Kidney (tissue), 14 donors: ENCODE measurements around the gene ZNF324B. TPM values are rescaled to one million over a fixed set of nuclear protein-coding genes. Genes with fewer than 3 reads are reported as not detected.
A peak's percentile ranks its signal among the peaks of the same experiment; 100 is the strongest.
"Not testable (repeated sequence)": the region's sequence is repeated elsewhere in the genome, so short reads cannot be mapped to it uniquely, and the experiment has no call there.

Experiments used
- DNase-seq, 5 donors: peaks; one replicate each; pipeline ENCODE4 v3.0.0-alpha.2; 2013 to 2020
- FAIRE-seq: peaks from 2 replicates; lab custom pipeline; 2012; peaks lifted over from hg19 to GRCh38; lab: Jason Lieb, UNC
- H3K27ac ChIP-seq, 2 donors: one replicate each; pipeline ENCODE4 v1.7.0; 2013; ENCODE audit warnings: low read depth in 2 of 2, low read length in 2 of 2, inconsistent platforms in 1 of 2
- H3K27me3 ChIP-seq: one replicate; pipeline ENCODE4 v1.7.1; 2013; ENCODE audit warnings: low read length, inconsistent platforms; ENCODE audit not compliant: control insufficient read depth, insufficient read depth
- H3K36me3 ChIP-seq, 3 donors: one replicate each; pipeline versions ENCODE4 v1.7.0 to v1.7.1; 2013; ENCODE audit warnings: low read length in 3 of 3, control low read depth in 1 of 3, inconsistent platforms in 1 of 3; ENCODE audit not compliant: insufficient read depth in 3 of 3, control insufficient read depth in 2 of 3
- H3K4me1 ChIP-seq, 3 donors: one replicate each; pipeline versions ENCODE4 v1.7.0 to v1.7.1; 2013; ENCODE audit warnings: low read length in 3 of 3, inconsistent platforms in 1 of 3, low read depth in 1 of 3; ENCODE audit not compliant: control insufficient read depth in 2 of 3, insufficient read depth in 2 of 3
- H3K4me3 ChIP-seq, 3 donors: one replicate each; pipeline versions ENCODE4 v1.7.0 to v1.8.1; 2013; ENCODE audit warnings: low read length in 3 of 3, control low read depth in 1 of 3, inconsistent platforms in 1 of 3
- H3K9ac ChIP-seq, 3 donors: one replicate each; pipeline versions ENCODE4 v1.7.0 to v1.7.1; 2013; ENCODE audit warnings: low read length in 3 of 3, control low read depth in 1 of 3, inconsistent platforms in 1 of 3
- H3K9me3 ChIP-seq, 3 donors: one replicate each; pipeline versions ENCODE4 v1.7.0 to v1.7.1; 2013; ENCODE audit warnings: low read length in 3 of 3, control low read depth in 1 of 3, inconsistent platforms in 1 of 3; ENCODE audit not compliant: control insufficient read depth in 2 of 3, insufficient read depth in 1 of 3
- CTCF ChIP-seq: IDR thresholded peaks from 3 replicates; pipeline ENCODE4 v1.5.1; 2012; ENCODE audit warnings: mild to moderate bottlenecking, moderate library complexity, borderline replicate concordance; ENCODE audit not compliant: insufficient read depth; ENCODE audit errors: extremely low read depth
- intact Hi-C: fragments of 100-400 bp; cut with DNase I; formaldehyde crosslinking; loops from one replicate; pipeline ENCODE4 v1.11.1; 2022
- polyA plus RNA-seq: library from polyadenylated mRNA; stranded (reverse); fragments of 350-450 nt; fragmentation: Illumina TruSeq; extraction: RNeasy Lipid Tissue Mini Kit (QIAGEN cat#74804); gene quantifications from one replicate; pipeline ENCODE4 v1.2.3, GENCODE V29; 2014; ENCODE audit warnings: low read depth, low replicate concordance; ENCODE audit not compliant: insufficient read depth
- total RNA-seq: library from RNA; stranded (reverse); fragmentation: NEBNext Ultra II Directional; extraction: Animal tissue kit (Norgen Biotek cat#: 25700); gene quantifications from one replicate; pipeline ENCODE4 v1.2.1, GENCODE V29; 2021
- donor health status: control.
- donor health status: control.
- donor health status: control.
- donor health status: control.
- donor health status: control.
- donor health status: DM: yes; HTN: yes; CAD: no.
- donor health status: Normal renal cell carcinoma (clear cell type).

Gene ZNF324B
- total and polyA plus RNA-seq, 2 donors from 2014 or later, result 3.4 to 9.9 TPM

- Histone ChIP-seq H3K9ac (no peak overlapping the region), H3K4me1 (no peaks in the 10 kb centered on the region), H3K27me3 (no peaks in the 10 kb centered on the region), H3K4me3 (no peak overlapping the region), H3K9me3 (no peaks in the 10 kb centered on the region), H3K36me3 (peaks cover 0 to 3% (median 2%) of the 10 kb centered on the region in 3 donors), H3K27ac (no peak overlapping the region)
- FAIRE-seq (no peak), DNase-seq (peak in 1 of 5 donors; percentile 35)
- intact Hi-C loops, result no loop called here
- TF ChIP-seq CTCF, result no peak
Observed at GRCh38 chr19:58482372-58482771, 30.9 kb downstream of the ZNF324B start.

GRCh38 chr19:58483776-58484175, 32.4 kb downstream of the ZNF324B start:
- no peak overlapping the region for H3K9ac ChIP-seq
- no peak for TF ChIP-seq CTCF
- FAIRE-seq, result no peak
- H3K4me1 ChIP-seq, result no peaks in the 10 kb centered on the region
- intact Hi-C loops, result no loop called here
- no peaks in the 10 kb centered on the region for H3K36me3 ChIP-seq
- H3K27ac ChIP-seq, result no peak overlapping the region
- DNase-seq, result no peak
- no peaks in the 10 kb centered on the region for H3K27me3 ChIP-seq
- H3K4me3 ChIP-seq, result no peak overlapping the region
- no peaks in the 10 kb centered on the region for H3K9me3 ChIP-seq

- H3K4me3 ChIP-seq, DNase-seq, H3K27ac ChIP-seq, intact Hi-C loops, H3K9me3 ChIP-seq, H3K27me3 ChIP-seq, H3K4me1 ChIP-seq, H3K9ac ChIP-seq, H3K36me3 ChIP-seq, FAIRE-seq: not testable (repeated sequence)
Observed at GRCh38 chr19:58484349-58484748, 32.9 kb downstream of the ZNF324B start.

- Histone ChIP-seq H3K27me3 (no peaks in the 10 kb centered on the region), H3K27ac (no peak overlapping the region), H3K9me3 (no peaks in the 10 kb centered on the region), H3K9ac (no peak overlapping the region), H3K4me1 (no peaks in the 10 kb centered on the region), H3K36me3 (no peaks in the 10 kb centered on the region), H3K4me3 (no peak overlapping the region)
- no peak for FAIRE-seq
- no peak for TF ChIP-seq CTCF
- DNase-seq, result no peak
- intact Hi-C loops, result no loop called here
Observed at GRCh38 chr19:58491393-58491792, 40.0 kb downstream of the ZNF324B start.
